Colonic mucosa (tissue), 4 donors: ENCODE results near the gene ARL11. TPM values are rescaled to one million over a fixed set of nuclear protein-coding genes. Genes with fewer than 3 reads are reported as not detected.

Experiments
- DNase-seq: peaks from one replicate; pipeline ENCODE4 v3.0.0-alpha.2; 2020
- H3K27ac ChIP-seq: fragments of 200-600 bp; one replicate; pipeline ENCODE4 v1.8.0; 2021
- H3K27me3 ChIP-seq: fragments of 200-600 bp; one replicate; pipeline ENCODE4 v1.8.0; 2021
- H3K36me3 ChIP-seq: fragments of 200-600 bp; one replicate; pipeline ENCODE4 v1.8.0; 2021
- H3K4me1 ChIP-seq: fragments of 200-600 bp; one replicate; pipeline ENCODE4 v1.8.0; 2021; ENCODE audit warnings: mild to moderate bottlenecking
- H3K4me3 ChIP-seq: fragments of 200-600 bp; one replicate; pipeline ENCODE4 v1.8.0; 2021
- H3K9ac ChIP-seq, 2 donors: one replicate each; pipeline ENCODE4 v1.7.0; 2013; ENCODE audit warnings: control low read depth in 2 of 2, low read depth in 2 of 2, low read length in 2 of 2
- H3K9me3 ChIP-seq: fragments of 200-600 bp; one replicate; pipeline ENCODE4 v1.8.0; 2021
- intact Hi-C: fragments of 100-400 bp; cut with DNase I; formaldehyde crosslinking; loops from one replicate; pipeline ENCODE4 v1.14.1; 2022
- total RNA-seq, 2 donors: library from RNA; stranded (reverse); fragmentation: NEBNext Ultra II Directional in 1 of 2; extraction: Animal tissue kit (Norgen Biotek cat#: 25700) in 1 of 2; gene quantifications; one replicate each; pipeline ENCODE4 v1.2.1, GENCODE V29; 2021
- TF ChIP-seq, protein P1 (sequence below): fragments of 200-600 bp; IDR thresholded peaks from one replicate; pipeline ENCODE4 v1.8.0; 2022; ENCODE audit warnings: antibody characterized with exemption, mild to moderate bottlenecking
- donor health status: healthy.
- donor health status: DM: no; HTN: no; CAD: no.
- donor health status: DM: no; HTN: no; CAD: no.

Gene ARL11
- total RNA-seq, 2 donors from 2014 or later: 0.84 to 2.3 TPM

DNA sequence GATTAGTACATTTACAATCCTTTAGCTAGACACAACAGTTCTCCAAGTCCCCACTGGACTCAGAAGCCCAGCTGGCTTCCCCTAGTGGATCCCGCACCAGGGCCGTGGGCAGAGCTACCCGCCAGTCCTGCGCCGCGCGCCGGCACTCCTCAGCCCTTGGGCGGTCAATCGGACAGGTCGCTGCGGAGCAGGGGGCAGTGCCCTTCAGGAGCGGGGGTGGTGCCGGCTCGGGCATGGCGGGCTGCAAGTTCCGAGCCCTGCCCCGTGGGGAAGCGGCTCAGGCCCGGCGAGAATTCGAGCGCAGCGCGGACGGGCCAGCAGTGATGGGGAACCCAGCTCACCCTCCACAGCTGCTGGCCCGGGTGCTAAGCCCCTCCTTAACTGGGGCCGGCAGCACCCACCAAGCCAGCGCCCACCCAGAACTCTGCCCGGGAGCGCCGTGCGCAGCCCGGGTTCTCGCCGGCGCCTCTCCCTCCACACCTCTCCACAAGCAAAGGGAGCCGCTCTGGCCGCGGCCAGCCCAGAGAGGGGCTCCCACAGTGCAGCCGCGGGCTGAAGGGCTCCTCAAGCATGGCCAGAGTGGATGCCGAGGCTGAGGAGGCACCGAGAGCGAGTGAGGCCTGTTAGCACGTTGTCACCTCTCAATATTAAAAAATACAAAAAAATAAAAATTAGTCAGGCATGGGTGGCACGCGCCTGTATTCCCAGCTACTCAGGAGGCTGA is 50.0 kb downstream of the ARL11 start:
- no peak for DNase-seq
- H3K9me3 ChIP-seq: no peaks in the 10 kb centered on the region
- peaks cover 6% of the 10 kb centered on the region for H3K4me1 ChIP-seq
- TF ChIP-seq, protein P1, sequence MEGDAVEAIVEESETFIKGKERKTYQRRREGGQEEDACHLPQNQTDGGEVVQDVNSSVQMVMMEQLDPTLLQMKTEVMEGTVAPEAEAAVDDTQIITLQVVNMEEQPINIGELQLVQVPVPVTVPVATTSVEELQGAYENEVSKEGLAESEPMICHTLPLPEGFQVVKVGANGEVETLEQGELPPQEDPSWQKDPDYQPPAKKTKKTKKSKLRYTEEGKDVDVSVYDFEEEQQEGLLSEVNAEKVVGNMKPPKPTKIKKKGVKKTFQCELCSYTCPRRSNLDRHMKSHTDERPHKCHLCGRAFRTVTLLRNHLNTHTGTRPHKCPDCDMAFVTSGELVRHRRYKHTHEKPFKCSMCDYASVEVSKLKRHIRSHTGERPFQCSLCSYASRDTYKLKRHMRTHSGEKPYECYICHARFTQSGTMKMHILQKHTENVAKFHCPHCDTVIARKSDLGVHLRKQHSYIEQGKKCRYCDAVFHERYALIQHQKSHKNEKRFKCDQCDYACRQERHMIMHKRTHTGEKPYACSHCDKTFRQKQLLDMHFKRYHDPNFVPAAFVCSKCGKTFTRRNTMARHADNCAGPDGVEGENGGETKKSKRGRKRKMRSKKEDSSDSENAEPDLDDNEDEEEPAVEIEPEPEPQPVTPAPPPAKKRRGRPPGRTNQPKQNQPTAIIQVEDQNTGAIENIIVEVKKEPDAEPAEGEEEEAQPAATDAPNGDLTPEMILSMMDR: no peak
- H3K9ac ChIP-seq: no peak overlapping the region
- H3K27ac ChIP-seq: no peak overlapping the region
- intact Hi-C loops: no loop called here
- H3K4me3 ChIP-seq: no peak overlapping the region
- no peaks in the 10 kb centered on the region for H3K36me3 ChIP-seq
- H3K27me3 ChIP-seq: no peaks in the 10 kb centered on the region

DNA sequence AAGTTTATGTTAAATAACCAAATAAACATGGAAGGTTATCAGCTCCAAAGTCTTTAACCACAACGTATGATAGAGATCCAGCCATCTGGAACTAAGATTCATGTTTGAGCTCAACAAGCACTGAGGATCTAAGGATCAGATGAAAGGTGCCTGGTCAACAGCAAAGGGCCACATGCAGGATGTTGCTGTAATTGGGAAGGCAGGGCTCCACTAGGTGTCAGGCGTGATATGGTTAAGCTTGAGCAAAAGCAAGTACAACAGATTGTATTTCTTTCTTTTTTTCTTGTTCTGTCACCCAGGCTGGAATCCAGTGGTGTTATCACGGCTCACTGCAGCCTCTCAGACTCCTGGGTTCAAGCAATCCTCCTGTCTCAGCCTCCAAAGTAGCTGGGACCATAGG is 50.9 kb downstream of the ARL11 start:
- Histone ChIP-seq H3K4me3 (no peak overlapping the region), H3K9me3 (no peaks in the 10 kb centered on the region), H3K27me3 (no peaks in the 10 kb centered on the region), H3K27ac (no peak overlapping the region), H3K36me3 (no peaks in the 10 kb centered on the region), H3K9ac (no peak overlapping the region), H3K4me1 (peaks cover 6% of the 10 kb centered on the region)
- TF ChIP-seq, protein P1: no peak
- DNase-seq: no peak
- intact Hi-C loops: no loop called here

DNA sequence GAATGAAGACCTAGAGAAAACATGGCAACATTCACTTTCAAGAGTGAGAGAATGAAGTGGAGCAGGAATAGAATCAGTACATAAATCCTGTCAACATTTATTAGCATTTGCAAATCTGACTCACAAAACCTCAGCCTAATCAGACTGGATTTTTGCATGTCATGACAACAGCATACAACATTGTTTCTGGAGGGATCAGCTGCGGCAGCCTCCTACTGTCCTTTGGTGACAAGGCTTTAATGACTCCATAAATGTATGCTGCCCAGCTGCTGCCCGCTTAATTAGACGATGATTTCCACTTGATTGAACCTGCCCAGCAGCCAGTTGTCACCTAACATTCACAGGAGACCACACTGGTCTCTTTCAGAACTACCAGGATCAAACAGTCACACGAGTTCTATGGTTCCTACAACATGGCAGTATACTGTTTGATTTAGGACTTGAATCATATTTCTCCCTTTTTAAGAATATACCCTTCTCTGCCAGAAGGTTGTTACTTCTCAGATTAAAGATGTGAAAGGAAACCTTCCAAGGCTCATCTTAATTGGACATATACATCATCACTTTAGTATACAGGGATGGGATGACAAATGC is 53.6 kb downstream of the ARL11 start:
- intact Hi-C loops: no loop called here
- Histone ChIP-seq H3K4me3 (no peak overlapping the region), H3K9ac (no peak overlapping the region), H3K27me3 (no peaks in the 10 kb centered on the region), H3K9me3 (no peaks in the 10 kb centered on the region), H3K4me1 (peaks cover 3% of the 10 kb centered on the region), H3K36me3 (no peaks in the 10 kb centered on the region), H3K27ac (no peak overlapping the region)
- TF ChIP-seq, protein P1: no peak
- DNase-seq: no peak

Other genes with a start within 250 kb of the ARL11 start
- gene CAB39L, start 184.4 kb upstream of the ARL11 start, total RNA-seq: 10 to 100 TPM in 1 of 2 donors, 1 to 10 TPM in 1; 6.1 to 14.5 TPM
- gene SETDB2, start 184.2 kb upstream of the ARL11 start, total RNA-seq: 1 to 10 TPM; 7.7 to 9.5 TPM
- 10 to 100 TPM; 20.3 to 24.1 TPM for gene PHF11, start 132.6 kb upstream of the ARL11 start, total RNA-seq
- 1 to 10 TPM; 6.2 to 7.5 TPM for gene RCBTB1, start 42.9 kb upstream of the ARL11 start, total RNA-seq
- 10 to 100 TPM; 50.0 to 77.6 TPM for gene EBPL, start 63.0 kb downstream of the ARL11 start, total RNA-seq
- 10 to 100 TPM; 28.9 to 31.3 TPM for gene KPNA3, start 164.2 kb downstream of the ARL11 start, total RNA-seq